SU-DHL-6 (cell line): ENCODE measurements around the gene FBXO31.

Experiments
- CTCF ChIP-seq: fragments of 200-600 bp; sonication (generic); IDR thresholded peaks from one replicate; pipeline ENCODE4 v1.5.1; 2017; ENCODE audit warnings: antibody characterized with exemption, mild to moderate bottlenecking, low read length, moderate library complexity; ENCODE audit not compliant: insufficient read depth, poor library complexity, severe bottlenecking
- EZH2phosphoT487 ChIP-seq: fragments of 200-600 bp; sonication (generic), shearing (Covaris generic); conservative IDR thresholded peaks from 2 replicates; pipeline ENCODE4 v1.6.1; 2018; ENCODE audit warnings: mild to moderate bottlenecking, antibody characterized with exemption, low read length, moderate library complexity, mixed read lengths

DNA sequence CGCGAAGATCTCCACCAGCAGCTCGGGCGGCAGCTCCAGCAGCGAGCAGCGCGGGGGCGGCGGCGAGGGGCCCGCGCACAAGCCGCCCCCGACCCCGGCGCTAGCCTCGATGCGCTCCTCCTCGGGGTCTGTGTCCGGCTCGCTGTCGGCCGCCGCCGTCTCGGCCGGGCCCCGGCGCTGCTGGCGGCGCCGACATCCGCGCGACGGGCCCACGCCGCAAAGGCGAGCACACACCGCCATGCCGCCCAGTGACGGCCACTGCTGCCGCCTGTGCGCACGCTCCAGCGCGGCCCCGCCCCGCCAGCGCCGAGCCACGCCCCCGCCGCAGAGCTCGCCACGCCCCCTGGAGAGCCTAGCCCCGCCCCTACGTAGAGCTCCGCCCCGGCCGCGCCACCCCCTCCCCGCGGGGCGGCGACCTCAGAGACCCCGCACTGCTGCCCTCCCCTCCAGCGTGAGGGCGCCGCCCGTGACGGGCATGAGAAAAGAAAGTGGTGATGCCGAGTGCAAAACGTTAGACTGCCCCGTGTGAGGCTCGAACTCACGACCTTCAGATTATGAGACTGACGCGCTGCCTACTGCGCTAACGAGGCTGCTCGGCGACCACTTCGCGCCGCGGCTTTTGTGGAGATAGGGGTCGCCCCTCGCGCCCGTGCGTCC lies at the start of gene FBXO31:
- no peak for TF ChIP-seq CTCF
- no peak for TF ChIP-seq EZH2phosphoT487
